Left hindlimb (tissue), 1 donor: Measurements from ENCODE around the gene CXCL6.
A peak's percentile ranks its signal among the peaks of the same experiment; 100 is the strongest.

Experiments
- DNase-seq: peaks from one replicate; pipeline ENCODE4 v3.0.0-alpha.2; 2018

Gene CXCL6

DNA sequence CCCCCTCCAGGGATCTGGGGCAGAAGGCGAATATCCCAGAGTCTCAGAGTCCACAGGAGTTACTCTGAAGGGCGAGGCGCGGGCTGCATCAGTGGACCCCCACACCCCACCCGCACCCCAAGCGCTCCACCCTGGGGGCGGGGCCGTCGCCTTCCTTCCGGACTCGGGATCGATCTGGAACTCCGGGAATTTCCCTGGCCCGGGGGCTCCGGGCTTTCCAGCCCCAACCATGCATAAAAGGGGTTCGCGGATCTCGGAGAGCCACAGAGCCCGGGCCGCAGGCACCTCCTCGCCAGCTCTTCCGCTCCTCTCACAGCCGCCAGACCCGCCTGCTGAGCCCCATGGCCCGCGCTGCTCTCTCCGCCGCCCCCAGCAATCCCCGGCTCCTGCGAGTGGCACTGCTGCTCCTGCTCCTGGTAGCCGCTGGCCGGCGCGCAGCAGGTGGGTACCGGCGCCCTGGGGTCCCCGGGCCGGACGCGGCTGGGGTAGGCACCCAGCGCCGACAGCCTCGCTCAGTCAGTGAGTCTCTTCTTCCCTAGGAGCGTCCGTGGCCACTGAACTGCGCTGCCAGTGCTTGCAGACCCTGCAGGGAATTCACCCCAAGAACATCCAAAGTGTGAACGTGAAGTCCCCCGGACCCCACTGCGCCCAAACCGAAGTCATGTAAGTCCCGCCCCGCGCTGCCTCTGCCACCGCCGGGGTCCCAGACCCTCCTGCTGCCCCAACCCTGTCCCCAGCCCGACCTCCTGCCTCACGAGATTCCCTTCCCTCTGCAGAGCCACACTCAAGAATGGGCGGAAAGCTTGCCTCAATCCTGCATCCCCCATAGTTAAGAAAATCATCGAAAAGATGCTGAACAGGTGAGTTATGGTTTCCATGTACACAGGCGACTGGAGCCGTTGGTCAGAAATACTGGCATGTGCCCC is 32.9 kb downstream of the CXCL6 start, which contains the start of gene CXCL1:
TSS of gene CXCL1 (plus strand) at position 264 of the 926 bp plus-strand sequence. CDS start at position 342, 78 bp downstream.
- peak; percentile 38 for DNase-seq

DNA sequence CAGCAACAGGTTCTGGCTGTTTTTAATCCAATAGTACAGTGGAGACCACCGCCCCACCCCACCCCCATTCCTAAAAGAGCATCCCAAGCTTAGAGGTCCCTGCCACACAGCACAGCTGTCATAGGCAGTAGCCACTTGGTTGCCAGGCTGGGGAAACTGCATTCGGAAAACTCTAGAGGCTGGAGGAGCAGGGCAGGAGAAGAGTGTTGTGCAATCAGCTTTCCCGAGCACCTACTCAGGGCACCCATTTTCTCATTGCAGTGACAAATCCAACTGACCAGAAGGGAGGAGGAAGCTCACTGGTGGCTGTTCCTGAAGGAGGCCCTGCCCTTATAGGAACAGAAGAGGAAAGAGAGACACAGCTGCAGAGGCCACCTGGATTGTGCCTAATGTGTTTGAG is 33.8 kb downstream of the CXCL6 start:
- DNase-seq = no peak

DNA sequence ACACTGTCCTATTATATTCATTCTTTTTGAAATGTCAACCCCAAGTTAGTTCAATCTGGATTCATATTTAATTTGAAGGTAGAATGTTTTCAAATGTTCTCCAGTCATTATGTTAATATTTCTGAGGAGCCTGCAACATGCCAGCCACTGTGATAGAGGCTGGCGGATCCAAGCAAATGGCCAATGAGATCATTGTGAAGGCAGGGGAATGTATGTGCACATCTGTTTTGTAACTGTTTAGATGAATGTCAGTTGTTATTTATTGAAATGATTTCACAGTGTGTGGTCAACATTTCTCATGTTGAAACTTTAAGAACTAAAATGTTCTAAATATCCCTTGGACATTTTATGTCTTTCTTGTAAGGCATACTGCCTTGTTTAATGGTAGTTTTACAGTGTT is 34.3 kb downstream of the CXCL6 start:
- DNase-seq = no peak

DNA sequence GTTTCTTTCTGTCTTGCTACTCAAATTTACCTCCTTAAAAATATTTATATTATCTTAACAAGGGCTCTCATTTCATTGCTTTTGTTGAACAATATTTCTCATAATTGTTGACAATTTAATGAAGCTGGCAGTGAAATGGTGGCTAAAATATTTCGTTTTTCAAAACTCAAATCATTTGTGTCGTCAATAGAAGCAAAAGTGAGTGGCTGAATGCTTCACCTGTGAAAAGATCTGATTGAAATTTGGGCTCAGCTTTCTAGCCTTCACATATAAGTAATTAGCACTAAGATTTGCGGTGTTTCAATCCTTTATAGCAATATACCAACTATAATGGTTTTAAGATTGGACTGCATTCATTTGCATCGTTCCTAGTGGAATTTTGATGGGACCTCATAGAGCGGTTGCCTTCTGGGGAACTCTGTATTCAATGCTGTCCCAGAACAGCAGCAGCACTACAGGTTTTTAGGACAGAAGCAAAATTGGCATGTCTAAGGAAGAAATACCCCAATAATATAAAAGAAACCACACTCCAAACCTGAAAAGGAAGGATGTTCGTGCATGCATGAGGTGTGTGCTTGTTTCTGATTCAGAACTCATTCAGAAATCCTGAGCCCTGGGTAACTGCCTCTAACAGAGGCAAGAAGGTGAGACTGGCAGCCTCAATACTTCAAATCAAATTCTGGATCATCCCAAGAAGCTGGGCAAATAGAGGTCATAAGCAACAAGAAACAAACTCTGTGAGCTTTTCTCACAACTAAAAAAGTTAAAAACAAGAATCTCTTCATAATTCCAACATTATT is 35.2 kb downstream of the CXCL6 start:
- DNase-seq = no peak

DNA sequence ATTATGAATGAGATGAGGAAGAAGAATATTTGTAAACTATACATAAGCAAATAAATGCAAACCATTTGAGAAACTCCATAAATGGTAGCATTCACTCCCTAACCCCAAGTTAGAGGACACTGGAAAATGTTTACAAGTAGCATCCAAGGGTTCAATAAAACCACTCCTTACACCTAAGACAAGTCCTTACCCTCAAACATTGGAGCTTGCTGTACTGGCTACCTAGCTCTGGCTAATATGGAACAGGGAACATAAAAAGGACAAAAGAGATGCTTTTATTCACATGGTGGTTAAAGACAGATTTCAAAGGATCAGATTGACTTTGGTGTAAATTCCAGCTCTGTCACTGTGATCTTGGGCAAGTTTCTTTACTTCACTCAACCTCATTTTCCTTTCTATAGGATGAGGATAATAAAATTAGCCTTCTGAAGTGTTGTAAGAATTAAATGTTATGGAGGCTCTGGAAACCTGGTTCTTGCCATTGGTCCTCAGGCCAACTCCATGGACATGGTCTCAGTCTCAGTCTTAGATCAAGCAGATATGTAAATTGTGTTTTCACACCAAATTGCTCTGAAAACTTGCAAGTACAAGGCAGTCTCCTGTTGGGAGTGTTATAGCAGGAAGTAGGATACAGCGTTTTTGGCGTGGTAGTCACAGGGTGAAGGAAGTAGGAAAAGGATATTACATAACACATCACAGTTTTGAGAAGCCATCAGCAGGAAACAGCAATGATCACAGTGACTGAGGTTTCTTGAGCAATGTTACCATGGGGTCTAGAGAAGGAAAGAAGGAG is 36.0 kb downstream of the CXCL6 start:
- DNase-seq = no peak

DNA sequence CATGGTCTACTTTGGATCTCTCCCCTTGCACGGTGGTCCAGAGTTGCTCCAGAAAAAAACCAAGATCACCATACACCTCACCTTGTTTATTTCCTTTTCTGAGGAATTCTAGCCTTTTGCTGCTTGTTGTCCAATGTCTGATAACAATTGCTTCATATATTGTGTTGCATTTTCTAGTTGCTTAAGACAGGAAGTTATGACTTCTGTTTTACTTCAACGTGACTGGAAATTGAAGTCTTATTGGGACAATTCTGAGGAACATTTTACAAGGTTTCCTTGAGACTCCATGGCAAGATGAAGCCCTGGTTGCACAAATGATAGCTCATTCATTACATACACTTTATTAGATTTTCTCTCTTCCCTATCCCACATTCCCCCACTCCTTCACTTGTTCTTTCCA is 37.9 kb downstream of the CXCL6 start:
- no peak for DNase-seq

DNA sequence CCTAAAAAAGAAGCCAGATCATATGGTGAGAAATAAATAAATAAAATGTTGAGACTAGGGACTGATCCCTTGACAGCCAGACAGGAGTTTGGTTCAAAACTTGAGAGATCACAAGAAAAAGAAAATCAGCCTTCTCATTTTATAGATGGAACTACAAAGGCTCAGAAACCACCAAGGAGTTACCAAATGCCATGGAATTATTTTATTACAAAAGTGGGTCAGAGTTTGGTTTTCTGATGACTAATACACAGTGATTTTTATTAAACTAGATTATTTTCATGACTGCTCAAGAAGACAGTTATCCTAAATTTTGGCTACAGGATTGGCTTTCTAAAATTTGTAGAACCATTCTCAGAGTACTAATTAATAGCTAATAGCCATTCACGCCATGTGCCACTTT is 38.9 kb downstream of the CXCL6 start:
- DNase-seq = no peak

DNA sequence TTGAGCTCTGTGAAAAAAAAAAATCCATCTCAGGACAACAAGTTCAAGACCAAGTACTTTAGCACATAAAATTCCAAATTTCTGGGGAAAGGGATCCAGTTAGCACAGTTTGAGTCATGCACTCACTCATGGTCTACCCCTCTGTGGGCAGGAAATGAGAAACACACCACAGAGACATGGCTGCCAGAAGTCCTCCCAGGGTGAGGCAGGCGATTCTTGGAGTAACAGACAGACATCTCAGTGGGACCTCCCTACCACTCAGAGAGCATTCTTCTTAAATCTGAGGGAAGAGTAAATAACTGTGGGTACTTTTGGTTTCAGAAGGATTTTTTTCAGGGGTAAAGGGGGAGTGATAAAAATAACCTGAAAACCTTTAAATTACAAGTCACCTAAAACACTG is 46.8 kb downstream of the CXCL6 start:
- no peak for DNase-seq

DNA sequence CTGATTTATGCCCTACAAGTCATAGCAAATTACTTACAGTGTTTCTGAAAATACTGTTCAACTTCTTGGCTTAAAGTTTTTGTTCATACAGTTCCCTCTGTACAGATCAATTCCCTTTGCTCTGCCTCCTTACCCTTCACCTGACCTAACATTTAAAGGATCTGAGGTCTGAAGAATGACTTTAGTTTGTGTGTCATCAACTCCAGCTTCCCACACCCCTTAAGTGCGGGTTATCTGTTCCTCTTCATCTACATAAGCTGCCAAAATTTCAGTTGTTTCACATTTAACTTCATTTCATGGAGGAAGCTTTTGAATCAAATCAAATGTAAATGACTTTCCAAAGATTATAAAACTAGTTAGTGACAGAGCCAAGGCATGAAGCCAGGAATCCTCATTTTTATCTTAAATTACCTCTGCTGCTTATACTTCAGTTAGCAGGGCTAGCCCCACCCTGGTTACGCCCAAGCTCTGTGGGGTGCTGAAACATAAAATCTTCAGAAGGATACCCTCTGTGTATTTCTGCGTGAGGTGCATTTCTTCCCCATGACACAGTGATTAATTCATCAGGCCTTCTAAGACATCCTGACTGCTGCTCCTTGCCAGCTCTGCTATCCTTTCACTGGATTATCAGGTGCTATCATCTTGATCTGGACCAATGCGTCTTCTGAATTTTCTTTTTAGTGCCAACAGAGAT is 49.2 kb downstream of the CXCL6 start:
- no peak for DNase-seq
